ENCODE results near the gene TAPT1. TPM values are rescaled to one million over a fixed set of nuclear protein-coding genes. Genes with fewer than 3 reads are reported as not detected.

TAPT1 gene
- total RNA-seq, 1 donor from 2014 or later = 39.5 TPM

DNA sequence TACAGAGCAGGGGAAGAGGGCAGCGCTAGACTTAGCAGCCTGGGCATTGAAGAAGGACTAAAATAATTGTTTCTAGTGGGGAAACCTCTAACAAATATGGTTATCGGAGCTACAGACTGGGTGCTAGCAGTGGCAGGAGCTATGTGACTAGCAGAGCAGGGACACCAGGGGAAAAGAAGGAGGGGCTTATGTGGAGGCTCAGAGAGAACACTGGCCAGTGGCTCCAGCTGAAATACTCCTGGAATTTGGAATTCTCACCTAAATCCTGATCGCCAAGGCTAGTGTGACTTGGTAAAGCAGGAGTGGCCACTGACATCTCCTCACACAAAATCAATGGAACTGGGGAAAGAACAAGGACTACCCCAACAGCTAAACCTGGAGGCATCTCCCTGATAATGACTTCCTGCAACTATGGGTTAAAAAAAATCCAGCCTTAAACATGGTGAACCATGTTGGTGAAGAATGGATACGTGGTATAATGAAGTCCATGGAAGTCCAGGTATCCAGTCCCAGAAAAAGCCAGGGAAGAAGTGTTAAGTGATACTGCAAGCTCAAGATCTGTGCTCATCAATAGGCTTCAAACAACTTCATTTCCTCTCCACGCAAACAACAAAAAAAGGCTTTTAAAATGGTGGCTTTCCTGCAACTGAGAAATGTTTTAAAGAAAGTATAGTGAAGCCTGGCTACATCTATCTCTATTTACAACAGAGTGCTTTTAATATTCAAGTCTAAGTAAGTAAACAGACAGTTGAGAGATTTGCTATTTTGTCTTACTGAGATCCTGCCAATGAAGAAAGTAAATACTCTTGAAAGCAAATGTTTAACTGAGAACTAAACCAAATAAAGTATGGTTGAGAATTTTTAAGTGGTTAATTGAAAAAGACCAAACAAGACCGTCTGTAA, 1.8 kb downstream of the TAPT1 start:
- no peak for DNase-seq
- ATAC-seq (ENCODE audit: poor library complexity) = peak; percentile 22
- intact Hi-C loops (cut with DNase I) = no loop called here

DNA sequence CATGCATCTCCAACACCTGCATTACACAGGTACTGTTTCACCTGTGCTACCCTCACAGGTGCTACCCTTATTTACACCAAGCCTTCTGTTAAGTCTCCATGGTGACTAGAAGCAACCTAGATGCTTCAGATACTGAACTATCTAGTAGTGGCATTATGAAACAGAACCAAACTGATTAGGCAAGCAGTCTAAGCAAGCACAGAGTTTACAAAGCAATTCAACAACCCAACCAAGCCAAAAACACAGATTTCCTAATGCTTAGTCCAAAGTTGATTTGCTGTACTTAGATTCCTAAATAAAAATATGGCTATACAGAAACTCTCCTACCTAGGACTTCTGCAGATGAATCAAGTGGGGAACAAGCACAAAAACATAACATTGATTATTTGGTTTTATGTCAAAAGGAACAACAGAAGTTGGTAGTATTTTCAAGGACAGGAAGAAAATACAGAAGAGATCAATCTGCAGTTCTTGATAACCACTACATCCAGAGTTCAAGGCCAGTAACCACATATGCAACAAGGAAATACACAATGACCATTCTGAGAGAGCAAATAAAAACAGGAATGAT, 3.2 kb downstream of the TAPT1 start:
- intact Hi-C loops (cut with DNase I) = no loop called here
- ATAC-seq (ENCODE audit: poor library complexity) (no peak), DNase-seq (no peak)

DNA sequence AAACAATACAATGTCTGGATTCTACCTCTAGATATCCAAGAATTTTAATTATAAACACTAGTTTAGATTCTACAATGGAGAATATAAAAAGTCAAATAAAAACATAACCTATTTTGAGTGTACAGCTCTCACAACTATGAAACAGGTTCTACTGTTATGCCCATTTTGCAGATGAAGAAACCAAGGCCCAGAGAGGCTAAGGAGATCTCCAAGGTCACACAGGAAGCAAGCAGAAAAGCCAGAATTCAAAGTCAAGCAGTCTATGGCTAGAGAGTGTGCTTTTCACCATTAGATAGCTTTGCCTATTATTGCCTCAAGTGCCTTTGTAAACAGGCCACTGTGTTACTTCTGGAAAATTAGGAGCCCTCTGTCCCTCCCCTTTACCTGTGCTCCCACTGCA, 7.3 kb downstream of the TAPT1 start:
- ATAC-seq (ENCODE audit: poor library complexity) = no peak
- no peak for DNase-seq
- intact Hi-C loops (cut with DNase I) = no loop called here

DNA sequence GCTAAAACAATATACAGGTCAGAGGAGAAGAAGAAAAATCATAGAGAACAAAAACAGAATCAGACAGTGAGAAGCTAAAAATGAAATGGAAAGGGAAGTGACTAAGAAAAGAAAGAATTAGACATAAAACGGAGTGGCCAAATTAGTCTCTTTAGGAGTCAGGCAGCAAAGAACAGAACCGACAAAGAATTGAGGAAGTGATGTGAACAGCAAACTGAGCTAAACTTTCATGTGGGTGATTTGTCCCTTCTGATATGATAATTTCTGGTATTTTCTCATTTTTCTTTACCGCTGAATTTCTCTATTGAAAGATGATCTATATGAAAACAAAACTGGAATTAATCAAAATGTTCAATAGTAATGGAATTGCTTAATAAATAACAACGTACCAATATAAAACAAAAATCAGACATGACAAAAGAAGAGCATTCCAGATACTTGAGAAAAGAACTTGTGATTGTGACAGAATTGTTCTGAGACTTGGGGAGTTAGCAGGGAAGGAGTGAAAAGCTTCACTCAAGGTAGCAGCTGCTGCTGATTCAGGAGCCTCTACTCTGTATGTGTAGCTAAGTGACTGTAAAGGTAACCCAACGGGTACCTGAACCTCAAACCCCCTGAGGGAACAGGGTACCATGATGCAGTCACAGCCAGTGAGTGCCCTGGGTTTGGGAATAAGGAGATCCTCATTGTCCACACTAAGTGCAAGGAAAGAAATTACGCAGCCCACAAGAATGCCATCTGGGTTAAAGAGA, 8.8 kb downstream of the TAPT1 start:
- intact Hi-C loops (cut with DNase I) = no loop called here
- no peak for ATAC-seq (ENCODE audit: poor library complexity)
- DNase-seq = no peak

DNA sequence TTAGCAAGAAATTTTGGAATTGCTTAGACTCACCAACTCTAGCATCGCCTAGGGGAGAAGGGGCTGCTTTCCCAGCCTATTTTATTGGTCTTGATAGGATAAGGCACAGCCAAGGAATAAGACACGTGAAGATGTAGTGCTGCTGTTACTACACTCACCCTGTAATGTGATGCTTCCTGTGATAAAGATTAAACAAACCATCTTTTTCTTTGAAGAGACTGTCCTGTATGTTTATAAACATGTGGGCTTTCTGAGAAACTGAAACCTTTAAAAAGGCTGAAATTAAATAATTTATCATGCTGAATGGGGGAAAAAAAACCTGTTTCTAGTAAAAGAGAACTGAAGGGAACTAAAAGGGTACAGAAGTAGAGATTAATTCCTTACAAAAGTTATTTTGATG, 13.2 kb downstream of the TAPT1 start:
- intact Hi-C loops (cut with DNase I) = no loop called here
- DNase-seq (no peak), ATAC-seq (ENCODE audit: poor library complexity) (no peak)

DNA sequence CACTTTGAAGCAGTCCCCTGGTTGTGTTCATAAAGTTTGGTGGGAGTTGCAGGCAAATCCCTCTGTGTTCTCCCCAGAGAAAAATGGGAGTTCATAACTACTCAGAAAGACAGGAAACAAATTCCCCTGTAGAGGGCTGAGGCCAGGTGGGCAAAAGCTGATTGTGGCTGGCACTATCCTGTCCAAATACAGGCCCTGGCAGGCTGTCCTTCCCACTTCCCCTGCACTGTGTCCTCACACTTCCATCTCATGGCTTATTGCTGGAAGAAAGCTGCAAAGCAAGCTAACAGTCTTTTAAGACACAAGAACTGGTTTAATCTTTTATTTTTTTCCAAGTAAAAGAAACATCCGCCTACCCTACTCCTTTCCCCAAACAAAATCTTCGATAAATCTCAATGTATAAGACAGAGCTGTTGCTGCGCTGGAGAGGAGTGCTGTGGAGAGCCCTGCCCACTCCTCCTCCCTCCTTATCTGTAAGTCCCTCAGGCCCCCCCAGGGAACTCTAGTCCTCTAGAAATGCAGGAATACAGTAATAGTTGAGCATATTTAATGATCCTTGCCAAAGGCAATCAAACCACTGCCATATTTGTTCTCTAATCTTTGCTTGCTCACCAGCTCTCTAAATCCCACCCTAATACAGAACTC, 14.0 kb downstream of the TAPT1 start:
- ATAC-seq (ENCODE audit: poor library complexity) (peak; percentile 20), DNase-seq (no peak)
- intact Hi-C loops (cut with DNase I) = no loop called here

DNA sequence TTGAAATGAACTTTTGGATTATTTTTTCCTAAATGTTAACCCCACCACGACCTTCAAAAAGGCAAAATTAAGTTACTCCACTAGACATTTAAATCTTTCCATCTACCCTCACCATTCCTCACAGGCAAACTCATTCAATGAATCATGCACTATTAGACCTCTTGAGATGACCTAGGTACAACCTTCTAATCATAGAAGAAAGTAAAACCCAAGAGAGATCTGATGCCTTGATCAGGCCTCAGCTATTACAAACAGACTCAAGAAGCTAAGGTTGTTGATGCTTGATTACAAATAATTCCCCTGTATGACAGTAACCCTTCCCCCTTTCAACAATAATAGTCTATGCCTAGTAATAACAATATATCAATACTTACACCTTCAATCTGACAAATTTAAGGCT, 18.9 kb downstream of the TAPT1 start:
- intact Hi-C loops (cut with DNase I) = loop anchor here (10.0 kb wide), 1 partner anchor 183 kb away; no protein-coding TSS in a partner anchor
- ATAC-seq (ENCODE audit: poor library complexity) (no peak), DNase-seq (no peak)

DNA sequence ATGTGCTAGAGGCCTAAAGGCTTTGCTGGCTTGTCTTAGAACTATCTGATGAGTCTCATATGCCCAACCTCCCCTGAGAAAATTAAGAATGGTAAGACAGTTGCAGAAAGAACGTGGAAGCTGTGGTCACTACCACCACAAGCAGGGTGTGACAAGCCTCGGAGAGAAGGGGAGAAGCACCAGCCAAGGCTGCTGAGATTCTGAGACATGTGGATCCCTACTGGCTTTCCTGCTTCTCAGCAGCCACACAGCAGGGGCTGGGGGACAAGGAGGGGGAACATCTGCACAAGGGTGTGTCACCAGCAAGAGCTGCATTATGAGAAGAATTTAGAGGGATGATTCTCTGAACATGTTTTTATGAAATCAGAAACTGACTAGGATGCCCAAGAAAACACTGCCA, 19.4 kb downstream of the TAPT1 start:
- intact Hi-C loops (cut with DNase I) = loop anchor here (10.0 kb wide), 1 partner anchor 182 kb away; no protein-coding TSS in a partner anchor
- DNase-seq (no peak), ATAC-seq (ENCODE audit: poor library complexity) (no peak)

DNA sequence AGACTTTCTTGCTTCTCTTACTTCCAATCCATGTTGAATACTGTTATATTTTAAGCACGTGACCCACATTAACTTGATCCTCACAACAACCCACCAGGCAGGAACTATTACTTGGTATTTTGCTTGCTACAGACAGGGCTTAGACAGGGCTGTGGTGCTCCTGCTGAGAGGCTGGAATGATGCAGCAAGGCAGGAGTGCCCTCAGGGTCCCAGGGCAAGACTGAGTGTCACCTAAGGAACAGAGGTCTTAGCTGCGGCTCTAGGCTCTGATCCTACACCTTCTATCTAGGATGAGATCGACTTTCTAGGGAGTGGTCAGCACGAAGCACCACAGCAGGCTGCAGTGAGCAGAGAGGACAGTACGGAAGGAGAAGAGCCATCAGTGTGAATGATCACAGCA, 20.0 kb downstream of the TAPT1 start:
- no peak for DNase-seq
- ATAC-seq (ENCODE audit: poor library complexity) = no peak
- intact Hi-C loops (cut with DNase I) = loop anchor here (10.0 kb wide), 1 partner anchor 182 kb away; no protein-coding TSS in a partner anchor

DNA sequence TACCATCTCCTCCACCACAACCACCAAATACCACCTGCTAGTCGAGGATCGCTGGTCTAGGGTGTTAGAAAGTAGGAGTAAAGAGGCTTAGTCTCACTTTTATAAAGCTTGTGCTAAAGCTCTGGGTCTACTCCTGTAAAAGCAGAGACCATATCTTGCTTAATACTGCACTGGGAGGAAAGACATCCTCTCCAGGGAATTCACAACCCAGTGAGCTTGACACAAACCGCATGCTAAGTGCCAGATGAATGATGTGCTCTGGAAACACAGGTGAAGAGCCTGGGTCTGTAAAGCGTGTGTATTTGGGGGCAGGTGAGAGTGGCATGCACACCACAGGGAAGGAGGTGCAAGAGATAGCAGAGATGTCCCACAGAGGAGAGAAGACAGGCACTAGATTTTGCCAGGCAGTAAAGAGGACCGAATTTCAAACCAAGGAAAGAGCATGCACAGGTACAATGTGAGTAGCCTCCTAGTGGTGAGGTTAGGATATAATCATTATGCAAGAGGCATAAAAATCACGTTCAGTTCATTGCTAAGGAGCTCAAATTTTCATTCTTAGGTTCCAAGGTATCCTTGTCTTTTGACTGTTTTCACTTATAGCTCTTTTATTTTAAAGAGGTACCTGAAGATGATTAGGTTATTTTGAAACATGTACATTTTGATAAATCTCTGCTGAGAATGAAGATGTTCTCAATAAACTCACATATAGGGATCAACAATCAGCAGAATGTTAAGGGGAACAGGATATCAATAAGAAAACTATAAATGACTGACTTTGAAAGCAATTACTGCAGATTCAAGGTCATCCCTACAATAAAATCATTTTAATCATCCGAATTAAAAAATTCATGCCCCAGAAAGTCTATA, 20.7 kb downstream of the TAPT1 start:
- intact Hi-C loops (cut with DNase I) = loop anchor here (10.0 kb wide), 1 partner anchor 181 kb away; no protein-coding TSS in a partner anchor
- DNase-seq (no peak), ATAC-seq (ENCODE audit: poor library complexity) (peak; percentile 54)

DNA sequence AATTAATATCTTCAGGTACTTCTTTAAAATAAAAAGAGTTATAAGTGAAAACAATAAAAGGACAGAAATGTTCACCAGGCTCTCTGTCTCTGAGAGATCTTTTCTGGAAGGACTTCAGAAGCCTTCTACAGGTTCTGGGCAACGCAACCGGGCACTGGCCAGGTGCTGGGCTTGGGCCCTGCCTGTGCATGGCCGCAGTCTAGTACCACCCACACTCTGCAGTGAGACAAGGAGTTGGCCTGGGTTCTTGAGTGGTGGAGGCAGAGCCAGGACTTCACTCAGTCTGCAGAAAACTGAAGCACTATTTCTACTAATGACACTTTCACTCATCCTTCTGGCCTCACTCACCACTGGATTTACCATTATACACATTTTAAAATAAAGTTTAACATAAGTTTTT, 21.8 kb downstream of the TAPT1 start:
- DNase-seq (no peak), ATAC-seq (ENCODE audit: poor library complexity) (peak; percentile 63)
- intact Hi-C loops (cut with DNase I) = loop anchor here (10.0 kb wide), 1 partner anchor 180 kb away; no protein-coding TSS in a partner anchor

DNA sequence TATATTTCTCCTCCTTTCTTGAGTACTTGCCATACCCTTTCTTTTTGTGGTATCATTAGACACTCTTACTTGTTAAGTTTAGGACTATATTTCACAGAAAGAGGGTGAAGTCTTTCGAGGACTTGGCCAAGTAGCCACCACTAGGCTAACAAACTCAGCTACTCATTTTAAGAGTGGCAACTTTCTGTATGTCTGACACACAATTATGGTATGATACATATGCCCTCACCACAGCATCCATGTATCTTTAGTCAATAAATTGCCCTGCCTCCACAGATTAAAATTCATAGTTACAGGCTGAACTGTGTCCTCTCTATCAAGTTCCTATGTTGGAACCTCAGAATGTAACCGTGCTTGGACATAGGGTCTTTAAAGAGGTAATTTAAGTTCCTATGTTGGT, 23.2 kb downstream of the TAPT1 start:
- ATAC-seq (ENCODE audit: poor library complexity) = no peak
- intact Hi-C loops (cut with DNase I) = loop anchor here (10.0 kb wide), 1 partner anchor 178 kb away; no protein-coding TSS in a partner anchor
- no peak for DNase-seq

DNA sequence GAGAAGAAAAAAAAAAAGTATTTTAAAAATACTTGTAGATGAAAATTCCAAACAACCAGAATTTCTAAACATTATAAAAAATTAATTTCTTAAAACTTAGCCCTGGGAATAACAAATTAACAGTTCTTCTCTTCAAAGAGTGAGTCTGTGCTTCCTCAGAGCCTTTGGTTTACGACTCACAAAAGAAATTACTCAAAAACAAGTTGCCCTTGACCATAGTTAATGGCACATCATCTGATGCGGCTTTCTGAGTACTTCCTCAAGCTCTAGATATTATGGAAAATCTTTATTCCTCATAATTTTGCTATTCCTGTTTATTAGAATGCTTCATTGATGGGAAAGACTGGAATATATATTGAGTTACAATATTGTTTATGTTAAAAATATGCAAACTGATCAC, 23.7 kb downstream of the TAPT1 start:
- intact Hi-C loops (cut with DNase I) = loop anchor here (10.0 kb wide), 1 partner anchor 178 kb away; no protein-coding TSS in a partner anchor
- DNase-seq (no peak), ATAC-seq (ENCODE audit: poor library complexity) (no peak)

DNA sequence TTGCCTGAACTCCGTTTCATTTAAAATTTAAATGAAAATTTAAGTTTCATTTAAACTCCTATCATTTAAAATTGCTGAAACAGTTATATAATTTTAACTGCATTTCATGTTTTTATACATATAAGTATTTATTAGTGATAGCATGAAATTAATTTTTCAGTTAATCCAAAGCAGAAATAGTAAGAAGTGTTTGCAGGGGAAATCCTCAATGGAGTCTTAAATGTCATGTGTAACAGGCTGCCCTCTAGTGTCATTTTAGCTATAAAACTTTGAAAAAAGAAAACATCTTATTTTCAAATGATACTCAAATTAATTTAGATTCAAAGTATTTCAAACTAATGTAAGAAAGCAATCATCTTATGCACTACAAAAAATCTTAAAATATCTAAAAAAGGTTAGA, 27.2 kb downstream of the TAPT1 start:
- DNase-seq = no peak
- intact Hi-C loops (cut with DNase I) = no loop called here
- no peak for ATAC-seq (ENCODE audit: poor library complexity)

DNA sequence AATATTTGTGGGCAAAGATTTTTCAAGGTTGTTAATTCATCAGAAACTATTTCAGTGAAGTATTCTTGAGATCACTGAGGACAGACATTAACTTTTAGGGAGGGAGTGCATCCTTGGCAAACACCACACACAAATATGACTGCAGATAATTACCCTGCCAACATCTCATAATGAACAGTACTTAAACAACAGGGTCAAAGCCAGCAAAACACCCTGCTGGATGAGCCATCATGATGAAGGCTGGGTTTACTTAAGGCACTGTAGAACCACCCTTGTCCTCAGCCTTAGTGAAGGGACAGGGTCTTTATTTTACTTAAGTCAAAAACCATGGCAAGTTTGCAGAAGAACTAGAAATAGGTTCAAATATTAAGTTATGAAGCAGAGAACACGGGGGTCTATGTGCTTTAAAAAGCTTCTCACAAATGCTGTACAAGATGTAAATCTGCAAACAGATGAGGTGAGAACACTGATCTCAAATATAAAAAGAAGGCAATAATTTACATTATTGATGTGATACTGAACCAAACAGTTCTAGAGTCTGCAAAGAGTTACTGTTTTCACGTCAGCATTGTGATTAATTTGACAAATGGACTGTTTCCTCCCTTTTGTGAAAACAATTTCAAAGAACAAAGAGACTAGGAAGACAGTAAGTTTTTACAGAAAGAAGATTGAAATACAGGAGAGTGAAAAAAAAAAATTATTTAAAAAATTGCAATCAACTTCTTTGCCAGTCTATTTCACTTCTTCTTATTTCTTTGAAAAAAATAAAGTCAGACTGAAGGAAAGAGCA, 28.2 kb downstream of the TAPT1 start:
- ATAC-seq (ENCODE audit: poor library complexity) = peak; percentile 57
- intact Hi-C loops (cut with DNase I) = no loop called here
- no peak for DNase-seq

DNA sequence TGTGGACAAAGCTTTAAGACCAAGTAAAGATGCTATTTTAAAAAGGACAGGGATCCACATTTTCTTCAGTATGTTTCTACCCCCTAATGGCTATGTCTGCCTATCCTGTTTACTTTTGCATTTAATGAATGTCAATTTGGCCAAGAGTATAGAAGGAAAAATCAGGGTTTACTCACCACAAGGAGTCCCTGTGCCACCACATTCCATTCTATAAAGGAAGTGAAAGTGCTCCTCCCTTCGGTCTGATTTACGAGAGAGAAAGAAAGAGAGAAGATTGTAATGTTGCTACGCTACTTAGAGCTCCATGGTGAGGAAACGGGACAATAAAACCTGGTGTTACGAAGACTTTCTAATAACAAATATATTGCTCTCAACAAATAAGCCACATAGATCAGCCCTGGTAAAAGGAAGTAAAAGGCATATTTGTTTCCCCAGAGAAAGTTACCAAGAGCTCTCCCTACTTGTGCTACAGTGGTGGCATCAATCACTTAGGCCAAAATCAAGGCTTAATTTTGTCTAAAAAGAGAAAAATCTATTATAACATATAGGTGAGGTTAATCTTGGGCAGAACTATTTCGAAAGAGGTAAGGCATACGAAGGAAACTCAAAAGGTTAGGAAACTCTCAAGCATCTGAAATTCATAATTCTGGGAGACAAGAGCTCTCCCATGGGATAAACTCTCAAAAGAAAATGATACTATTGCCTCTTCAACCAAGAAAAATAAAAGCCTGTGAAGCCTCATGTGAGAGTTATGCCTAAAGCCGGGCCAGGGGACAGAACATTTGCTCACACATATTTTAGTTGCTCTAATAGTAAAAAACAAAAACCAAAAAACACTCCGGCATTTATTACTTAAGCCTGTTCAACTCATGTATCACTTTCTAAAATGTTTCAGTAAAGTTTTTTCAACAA, 29.5 kb downstream of the TAPT1 start:
- peak; percentile 87 for ATAC-seq (ENCODE audit: poor library complexity)
- no peak for DNase-seq
- intact Hi-C loops (cut with DNase I) = no loop called here
